PC-9 (cell line): ENCODE measurements around the gene TLL2. TPM values are rescaled to one million over a fixed set of nuclear protein-coding genes. Genes with fewer than 3 reads are reported as not detected.
A peak's percentile ranks its signal among the peaks of the same experiment; 100 is the strongest.

Experiments used
- BruUV-seq: library from RNA; stranded (reverse); fragments of 400-500 nt; replicated peaks from 2 replicates; lab custom pipeline; 2021; lab: Mats Ljungman, UMichigan
- CTCF ChIA-PET: fragments of 300-600 bp; sonication (Branson Sonifier 250); formaldehyde crosslinking; loops from one replicate; lab custom pipeline; 2022; ENCODE audit warnings: antibody characterized with exemption; lab: Charles Lee
- POLR2A ChIA-PET: fragments of 300-600 bp; sonication (Branson Sonifier 250); formaldehyde crosslinking; loops from one replicate; lab custom pipeline; 2022; ENCODE audit warnings: antibody characterized with exemption; ENCODE audit not compliant: unreplicated experiment; lab: Charles Lee
- DNase-seq, 2 experiments: peaks; one replicate each; pipeline versions ENCODE4 v3.0.0 to v3.0.0-alpha.2; 2015 to 2022; ENCODE audit warnings: mixed read lengths in 1 of 2
- H2AFZ ChIP-seq: fragments of 200-600 bp; sonication (generic); 2 replicates; pipeline ENCODE4 v1.8.1; 2017; ENCODE audit warnings: antibody characterized with exemption
- H3F3A ChIP-seq: fragments of 200-600 bp; sonication (generic); 2 replicates; pipeline ENCODE4 v1.8.1; 2017; ENCODE audit warnings: antibody characterized with exemption, mild to moderate bottlenecking, low read depth; ENCODE audit not compliant: insufficient read depth
- H3K27ac ChIP-seq: fragments of 200-600 bp; sonication (generic); 2 replicates; pipeline ENCODE4 v1.6.1; 2016; ENCODE audit warnings: mixed run types
- H3K27me3 ChIP-seq: fragments of 200-600 bp; sonication (generic); 2 replicates; pipeline ENCODE4 v1.6.1; 2016; ENCODE audit warnings: low read depth, mixed run types; ENCODE audit not compliant: insufficient read depth
- H3K36me3 ChIP-seq: fragments of 200-600 bp; sonication (generic); 2 replicates; pipeline ENCODE4 v1.6.1; 2016; ENCODE audit warnings: low read depth, mixed run types
- H3K4me1 ChIP-seq: fragments of 200-600 bp; sonication (generic); replicated peaks from 2 replicates; pipeline ENCODE4 v1.6.1; 2016; ENCODE audit warnings: mixed run types; ENCODE audit not compliant: insufficient read depth
- H3K4me2 ChIP-seq: fragments of 200-600 bp; sonication (generic); 2 replicates; pipeline ENCODE4 v1.6.1; 2017; ENCODE audit warnings: mixed run types
- H3K4me3 ChIP-seq: fragments of 200-600 bp; sonication (generic); 2 replicates; pipeline ENCODE4 v1.6.1; 2016; ENCODE audit warnings: mixed run types
- H3K79me2 ChIP-seq: fragments of 200-600 bp; sonication (generic); 2 replicates; pipeline ENCODE4 v1.6.1; 2017; ENCODE audit warnings: low read depth, mixed run types
- H3K9me2 ChIP-seq: fragments of 200-600 bp; sonication (generic); 2 replicates; pipeline ENCODE4 v1.8.1; 2017; ENCODE audit warnings: mild to moderate bottlenecking; ENCODE audit not compliant: insufficient read depth
- H3K9me3 ChIP-seq: fragments of 200-600 bp; sonication (generic); 2 replicates; pipeline ENCODE4 v1.8.1; 2016; ENCODE audit warnings: low read depth; ENCODE audit not compliant: insufficient read depth
- H4K20me1 ChIP-seq: fragments of 200-600 bp; sonication (generic); 2 replicates; pipeline ENCODE4 v1.8.1; 2017; ENCODE audit not compliant: insufficient read depth
- EZH2 ChIP-seq: fragments of 200-600 bp; sonication (generic); IDR thresholded peaks from 2 replicates; pipeline ENCODE4 v1.8.0; 2017; ENCODE audit warnings: antibody characterized with exemption, low read depth
- intact Hi-C: fragments of 100-400 bp; cut with micrococcal nuclease; formaldehyde crosslinking; loops from one replicate; pipeline ENCODE4 v1.10.0; 2022; ENCODE audit not compliant: unreplicated experiment
- total RNA-seq: library from RNA; stranded (reverse); gene quantifications from 2 replicates; pipeline ENCODE4 v1.2.3, GENCODE V29; 2021
- TF ChIP-seq, protein P1 (sequence below): fragments of 200-600 bp; sonication (generic); conservative IDR thresholded peaks from 2 replicates; pipeline ENCODE4 v1.6.1; 2017; ENCODE audit warnings: mixed run types, antibody characterized with exemption, mild to moderate bottlenecking, moderate library complexity

Gene TLL2
- total RNA-seq, 1 experiment from 2014 or later = not detected

DNA sequence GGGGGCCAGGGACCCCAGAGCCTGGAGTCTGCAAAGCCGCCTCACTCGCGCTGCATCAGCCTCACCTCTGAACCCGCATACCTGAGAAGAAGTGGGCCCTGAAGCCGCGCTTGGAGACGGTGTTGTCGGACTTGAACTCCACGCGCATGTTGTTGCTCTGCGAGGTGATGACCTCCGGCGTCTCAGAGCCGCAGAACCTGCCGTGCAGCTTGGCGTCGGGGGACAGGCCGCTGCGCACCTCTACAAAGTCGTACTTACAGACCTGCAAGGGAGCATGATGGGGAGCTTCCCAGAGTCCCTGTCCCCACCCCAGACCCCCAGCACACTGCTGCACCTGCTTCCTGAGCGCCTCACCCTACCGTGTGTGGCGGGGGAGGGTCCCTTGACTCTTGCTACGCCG, 129.2 kb downstream of the TLL2 start:
- no peak for DNase-seq
- Histone ChIP-seq H3K4me3 (no peak overlapping the region), H3K9me2 (no peaks in the 10 kb centered on the region), H3K27ac (no peak overlapping the region), H3K27me3 (no peaks in the 10 kb centered on the region), H2AFZ (no peak overlapping the region), H3K36me3 (no peaks in the 10 kb centered on the region), H4K20me1 (no peaks in the 10 kb centered on the region), H3F3A (no peaks in the 10 kb centered on the region), H3K4me2 (no peak overlapping the region), H3K79me2 (no peaks in the 10 kb centered on the region), H3K4me1 (peaks cover 7% of the 10 kb centered on the region), H3K9me3 (no peaks in the 10 kb centered on the region)
- intact Hi-C loops = no loop called here
- BruUV-seq = no TSS peak
- CTCF ChIA-PET = interaction anchor here (0.7 kb wide), 1 partner anchor 16 kb away, joined by 3 read pairs; no protein-coding TSS in a partner anchor
- no peak for TF ChIP-seq EZH2
- TF ChIP-seq, protein P1, sequence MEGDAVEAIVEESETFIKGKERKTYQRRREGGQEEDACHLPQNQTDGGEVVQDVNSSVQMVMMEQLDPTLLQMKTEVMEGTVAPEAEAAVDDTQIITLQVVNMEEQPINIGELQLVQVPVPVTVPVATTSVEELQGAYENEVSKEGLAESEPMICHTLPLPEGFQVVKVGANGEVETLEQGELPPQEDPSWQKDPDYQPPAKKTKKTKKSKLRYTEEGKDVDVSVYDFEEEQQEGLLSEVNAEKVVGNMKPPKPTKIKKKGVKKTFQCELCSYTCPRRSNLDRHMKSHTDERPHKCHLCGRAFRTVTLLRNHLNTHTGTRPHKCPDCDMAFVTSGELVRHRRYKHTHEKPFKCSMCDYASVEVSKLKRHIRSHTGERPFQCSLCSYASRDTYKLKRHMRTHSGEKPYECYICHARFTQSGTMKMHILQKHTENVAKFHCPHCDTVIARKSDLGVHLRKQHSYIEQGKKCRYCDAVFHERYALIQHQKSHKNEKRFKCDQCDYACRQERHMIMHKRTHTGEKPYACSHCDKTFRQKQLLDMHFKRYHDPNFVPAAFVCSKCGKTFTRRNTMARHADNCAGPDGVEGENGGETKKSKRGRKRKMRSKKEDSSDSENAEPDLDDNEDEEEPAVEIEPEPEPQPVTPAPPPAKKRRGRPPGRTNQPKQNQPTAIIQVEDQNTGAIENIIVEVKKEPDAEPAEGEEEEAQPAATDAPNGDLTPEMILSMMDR = no peak
- POLR2A ChIA-PET = no interaction called here

DNA sequence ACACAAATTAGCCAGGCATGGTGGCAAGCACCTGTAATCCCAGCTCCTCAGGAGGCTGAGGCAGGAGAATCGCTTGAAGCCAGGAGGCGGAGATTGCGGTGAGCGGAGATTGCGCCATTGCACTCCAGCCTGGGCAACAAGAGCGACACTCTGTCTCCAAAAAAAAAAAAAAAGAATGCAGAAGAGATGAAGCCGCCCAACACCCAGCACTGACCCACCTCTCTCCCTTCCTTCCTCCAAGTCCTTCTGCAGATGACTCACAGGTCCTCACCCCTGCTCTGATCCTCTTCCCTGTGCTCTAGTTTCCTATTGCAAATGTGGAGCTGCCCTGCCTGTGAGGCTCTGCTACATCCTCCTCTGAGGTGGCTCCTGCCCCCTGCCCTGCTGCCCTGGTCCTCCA, 132.9 kb downstream of the TLL2 start:
- no peak overlapping the region for H3K27ac ChIP-seq
- no peaks in the 10 kb centered on the region for H3K79me2 ChIP-seq
- no peak overlapping the region for H3K4me3 ChIP-seq
- TF ChIP-seq, protein P1 = no peak
- TF ChIP-seq EZH2 = no peak
- no peaks in the 10 kb centered on the region for H3K36me3 ChIP-seq
- DNase-seq = peak; percentile 52 to 87
- H3K27me3 ChIP-seq = no peaks in the 10 kb centered on the region
- H4K20me1 ChIP-seq = no peaks in the 10 kb centered on the region
- ChIA-PET CTCF (interaction anchor here (0.7 kb wide), 2 partner anchors 176 to 803 kb away, joined by 3 to 15 read pairs; no protein-coding TSS in a partner anchor), POLR2A (no interaction called here)
- no peaks in the 10 kb centered on the region for H3K9me2 ChIP-seq
- H2AFZ ChIP-seq = no peak overlapping the region
- no peaks in the 10 kb centered on the region for H3F3A ChIP-seq
- H3K9me3 ChIP-seq = no peaks in the 10 kb centered on the region
- H3K4me2 ChIP-seq = peak overlapping the region; percentile 34
- H3K4me1 ChIP-seq = peaks cover 7% of the 10 kb centered on the region
- intact Hi-C loops = no loop called here
- no TSS peak for BruUV-seq

DNA sequence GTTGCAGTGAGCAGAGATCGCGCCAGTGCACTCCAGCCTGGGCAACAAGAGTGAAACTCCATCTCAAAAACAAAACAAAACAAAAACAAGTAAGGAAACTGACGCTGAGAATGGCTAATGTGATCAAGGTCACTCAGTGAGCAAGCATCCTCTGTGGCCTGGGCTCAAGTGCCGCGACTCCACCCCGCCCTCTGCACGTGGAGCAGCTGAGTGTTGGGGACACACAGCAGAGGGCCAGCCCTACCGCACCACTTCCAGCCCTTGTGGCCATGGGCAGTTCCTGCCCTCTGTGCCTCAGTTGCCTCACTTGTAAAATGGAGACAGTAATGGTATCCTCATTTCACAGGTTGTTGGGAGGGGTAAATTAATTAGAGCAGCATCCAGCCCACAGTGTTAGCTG, 134.0 kb downstream of the TLL2 start:
- Histone ChIP-seq H3K36me3 (no peaks in the 10 kb centered on the region), H3K9me2 (no peaks in the 10 kb centered on the region), H2AFZ (no peak overlapping the region), H3K9me3 (no peaks in the 10 kb centered on the region), H3K27ac (no peak overlapping the region), H3K27me3 (no peaks in the 10 kb centered on the region), H3K4me1 (peaks cover 7% of the 10 kb centered on the region), H4K20me1 (no peaks in the 10 kb centered on the region), H3K4me2 (no peak overlapping the region), H3K4me3 (no peak overlapping the region), H3F3A (no peaks in the 10 kb centered on the region), H3K79me2 (no peaks in the 10 kb centered on the region)
- intact Hi-C loops = loop anchor here (5.0 kb wide), 1 partner anchor 658 kb away; no protein-coding TSS in a partner anchor
- no peak for DNase-seq
- POLR2A ChIA-PET = no interaction called here
- no TSS peak for BruUV-seq
- CTCF ChIA-PET = interaction anchor here (0.6 kb wide), 1 partner anchor 740 kb away, joined by 9 read pairs; no protein-coding TSS in a partner anchor
- TF ChIP-seq, protein P1 = no peak
- TF ChIP-seq EZH2 = no peak
